Loucy (cell line): Measurements from ENCODE around the gene KNCN.

Source experiments
- H2AFZ ChIP-seq: fragments of 200-600 bp; sonication (generic); 2 replicates; pipeline ENCODE4 v1.6.0; 2016; ENCODE audit warnings: antibody characterized with exemption, mild to moderate bottlenecking, low read length, moderate library complexity
- H3F3A ChIP-seq: fragments of 200-600 bp; 2 replicates; pipeline ENCODE4 v1.6.0; 2016; ENCODE audit warnings: antibody characterized with exemption, low read depth, mild to moderate bottlenecking
- H3K27me3 ChIP-seq: fragments of 200-600 bp; sonication (generic); 2 replicates; pipeline ENCODE4 v1.6.1; 2014; ENCODE audit warnings: low read length, mild to moderate bottlenecking; ENCODE audit not compliant: insufficient read depth, poor library complexity, severe bottlenecking
- H3K36me3 ChIP-seq: fragments of 200-600 bp; sonication (generic); 2 replicates; pipeline ENCODE4 v1.6.1; 2016; ENCODE audit warnings: low read length; ENCODE audit not compliant: insufficient read depth
- H3K4me1 ChIP-seq: fragments of 200-600 bp; sonication (generic); 2 replicates; pipeline ENCODE4 v1.5.1; 2014; ENCODE audit warnings: low read length, mild to moderate bottlenecking; ENCODE audit not compliant: insufficient read depth, poor library complexity, severe bottlenecking
- H3K4me2 ChIP-seq: fragments of 200-600 bp; sonication (generic); 2 replicates; pipeline ENCODE4 v1.6.0; 2014; ENCODE audit warnings: antibody characterized with exemption, low read length, low read depth, mild to moderate bottlenecking; ENCODE audit not compliant: poor library complexity, severe bottlenecking
- H3K4me3 ChIP-seq: fragments of 200-600 bp; sonication (generic); 2 replicates; pipeline ENCODE4 v1.5.1; 2014; ENCODE audit warnings: low read length, mild to moderate bottlenecking, mixed read lengths; ENCODE audit not compliant: poor library complexity, severe bottlenecking
- H3K79me2 ChIP-seq: fragments of 200-600 bp; sonication (generic); 2 replicates; pipeline ENCODE4 v1.6.1; 2014; ENCODE audit warnings: low read length; ENCODE audit not compliant: insufficient read depth
- H3K9ac ChIP-seq: fragments of 200-600 bp; sonication (generic); 2 replicates; pipeline ENCODE4 v1.6.0; 2014; ENCODE audit warnings: mild to moderate bottlenecking, low read depth, low read length, moderate library complexity; ENCODE audit not compliant: poor library complexity, severe bottlenecking
- H3K9me2 ChIP-seq: fragments of 200-600 bp; sonication (generic); replicated peaks from 2 replicates; pipeline ENCODE4 v1.6.1; 2016; ENCODE audit warnings: low read depth, low read length, mixed read lengths
- H3K9me3 ChIP-seq: fragments of 200-600 bp; sonication (generic); 2 replicates; pipeline ENCODE4 v1.6.1; 2014; ENCODE audit warnings: mild to moderate bottlenecking, antibody characterized with exemption, low read length, low read depth; ENCODE audit not compliant: insufficient read depth
- H4K20me1 ChIP-seq: fragments of 200-600 bp; sonication (generic); 2 replicates; pipeline ENCODE4 v1.6.0; 2014; ENCODE audit warnings: antibody characterized with exemption, low read length, mild to moderate bottlenecking; ENCODE audit not compliant: insufficient read depth, poor library complexity, severe bottlenecking
- CTCF ChIP-seq: fragments of 200-600 bp; sonication (generic); conservative IDR thresholded peaks from 2 replicates; pipeline ENCODE4 v1.5.1; 2014; ENCODE audit warnings: mild to moderate bottlenecking, antibody characterized with exemption, low read length
- EZH2phosphoT487 ChIP-seq: fragments of 200-600 bp; IDR thresholded peaks from 2 replicates; pipeline ENCODE4 v1.6.1; 2018; ENCODE audit warnings: antibody characterized with exemption, mild to moderate bottlenecking, moderate library complexity, borderline replicate concordance

The KNCN gene

GRCh38 chr1:46496505-46496904 is 54.9 kb downstream of the KNCN start:
- no peak overlapping the region for H3K9ac ChIP-seq
- no peaks in the 10 kb centered on the region for H3K9me3 ChIP-seq
- no peak overlapping the region for H3K4me2 ChIP-seq
- no peak overlapping the region for H2AFZ ChIP-seq
- no peaks in the 10 kb centered on the region for H3K79me2 ChIP-seq
- H3K27me3 ChIP-seq: no peaks in the 10 kb centered on the region
- no peaks in the 10 kb centered on the region for H3K36me3 ChIP-seq
- H3K4me3 ChIP-seq: no peak overlapping the region
- no peak for TF ChIP-seq EZH2phosphoT487
- no peak for TF ChIP-seq CTCF
- H4K20me1 ChIP-seq: no peaks in the 10 kb centered on the region
- H3K4me1 ChIP-seq: no peaks in the 10 kb centered on the region
- H3K9me2 ChIP-seq: no peaks in the 10 kb centered on the region
- no peaks in the 10 kb centered on the region for H3F3A ChIP-seq

- no peaks in the 10 kb centered on the region for H3K27me3 ChIP-seq
- no peaks in the 10 kb centered on the region for H3F3A ChIP-seq
- no peak overlapping the region for H3K4me3 ChIP-seq
- no peaks in the 10 kb centered on the region for H4K20me1 ChIP-seq
- H3K4me1 ChIP-seq: no peaks in the 10 kb centered on the region
- no peaks in the 10 kb centered on the region for H3K9me2 ChIP-seq
- H3K9me3 ChIP-seq: no peaks in the 10 kb centered on the region
- no peaks in the 10 kb centered on the region for H3K79me2 ChIP-seq
- no peak overlapping the region for H2AFZ ChIP-seq
- no peak overlapping the region for H3K4me2 ChIP-seq
- H3K36me3 ChIP-seq: no peaks in the 10 kb centered on the region
- H3K9ac ChIP-seq: no peak overlapping the region
- TF ChIP-seq CTCF (no peak), EZH2phosphoT487 (no peak)
These were observed 55.7 kb downstream of the KNCN start for GRCh38 chr1:46495778-46496177.
